Measurements from ENCODE around the gene CKS1B. TPM values are rescaled to one million over a fixed set of nuclear protein-coding genes. Genes with fewer than 3 reads are reported as not detected.

CKS1B gene
- total and polyA plus RNA-seq, 2 donors (not counting 1 experiment from before 2014, with no cell fraction given), result 40.3 to 55.4 TPM

- Histone ChIP-seq H3K36me3 (ENCODE audit: control insufficient read depth, insufficient read depth, low read length) (peaks cover 3% of the 10 kb centered on the region), H3K4me2 (ENCODE audit: extremely low read depth, insufficient read depth, low read length) (no peak overlapping the region), H2AFZ (ENCODE audit: low read length) (no peak overlapping the region), H3K79me2 (ENCODE audit: control insufficient read depth, insufficient read depth, low read length) (peaks cover 2% of the 10 kb centered on the region), H3K4me3 (replicated peaks in 1 of 4; ENCODE audit: control extremely low read depth in 1 of 4, insufficient read depth in 1 of 4, low read depth in 3 of 4, low read length in 4 of 4) (no peak overlapping the region), H3K27ac (ENCODE audit: insufficient read depth, low read length) (no peak overlapping the region), H3K9me3 (ENCODE audit: control insufficient read depth, insufficient read depth, low read depth, low read length) (no peaks in the 10 kb centered on the region), H3K9ac (ENCODE audit: insufficient read depth, low read length) (no peak overlapping the region), H4K20me1 (ENCODE audit: control insufficient read depth, extremely low read depth, insufficient read depth, low read length) (no peaks in the 10 kb centered on the region), H3K4me1 (ENCODE audit: control insufficient read depth, extremely low read depth, insufficient read depth, low read length) (peaks cover 2% of the 10 kb centered on the region), H3K27me3 (ENCODE audit: control insufficient read depth, insufficient read depth, low read length) (no peaks in the 10 kb centered on the region)
- TF ChIP-seq CTCF (conservative IDR thresholded peaks at IDR 0.05 in 1 of 2, IDR thresholded peaks at IDR 0.05 in 1 of 2; ENCODE audit: low read depth in 1 of 2, low read length in 2 of 2) (no peak), EZH2 (IDR thresholded peaks at IDR 0.05; ENCODE audit: low read length, missing control alignments) (no peak)
- DNase-seq (ENCODE audit: low read depth in 2 of 2), result no peak
Measured at GRCh38 chr1:155011004-155011416, 36.5 kb downstream of the CKS1B start.

- Histone ChIP-seq H4K20me1 (ENCODE audit: control insufficient read depth, extremely low read depth, insufficient read depth, low read length) (no peaks in the 10 kb centered on the region), H2AFZ (ENCODE audit: low read length) (no peak overlapping the region), H3K4me1 (ENCODE audit: control insufficient read depth, extremely low read depth, insufficient read depth, low read length) (peaks cover 2% of the 10 kb centered on the region), H3K9ac (ENCODE audit: insufficient read depth, low read length) (no peak overlapping the region), H3K79me2 (ENCODE audit: control insufficient read depth, insufficient read depth, low read length) (peaks cover 2% of the 10 kb centered on the region), H3K4me2 (ENCODE audit: extremely low read depth, insufficient read depth, low read length) (no peak overlapping the region), H3K27me3 (ENCODE audit: control insufficient read depth, insufficient read depth, low read length) (no peaks in the 10 kb centered on the region), H3K36me3 (ENCODE audit: control insufficient read depth, insufficient read depth, low read length) (peaks cover 6% of the 10 kb centered on the region), H3K27ac (ENCODE audit: insufficient read depth, low read length) (no peak overlapping the region), H3K4me3 (replicated peaks in 1 of 4; ENCODE audit: control extremely low read depth in 1 of 4, insufficient read depth in 1 of 4, low read depth in 3 of 4, low read length in 4 of 4) (no peak overlapping the region), H3K9me3 (ENCODE audit: control insufficient read depth, insufficient read depth, low read depth, low read length) (no peaks in the 10 kb centered on the region)
- no peak for DNase-seq (ENCODE audit: low read depth in 2 of 2)
- TF ChIP-seq CTCF (conservative IDR thresholded peaks at IDR 0.05 in 1 of 2, IDR thresholded peaks at IDR 0.05 in 1 of 2; ENCODE audit: low read depth in 1 of 2, low read length in 2 of 2) (no peak), EZH2 (IDR thresholded peaks at IDR 0.05; ENCODE audit: low read length, missing control alignments) (no peak)
Measured at GRCh38 chr1:155011437-155012025, 37.0 kb downstream of the CKS1B start.

GRCh38 chr1:155012026-155012546, 37.6 kb downstream of the CKS1B start:
- H3K9me3 ChIP-seq (ENCODE audit: control insufficient read depth, insufficient read depth, low read depth, low read length), result no peaks in the 10 kb centered on the region
- no peak overlapping the region for H2AFZ ChIP-seq (ENCODE audit: low read length)
- no peaks in the 10 kb centered on the region for H3K27me3 ChIP-seq (ENCODE audit: control insufficient read depth, insufficient read depth, low read length)
- no peak for TF ChIP-seq CTCF (conservative IDR thresholded peaks at IDR 0.05 in 1 of 2, IDR thresholded peaks at IDR 0.05 in 1 of 2; ENCODE audit: low read depth in 1 of 2, low read length in 2 of 2)
- TF ChIP-seq EZH2 (IDR thresholded peaks at IDR 0.05; ENCODE audit: low read length, missing control alignments), result no peak
- H3K4me3 ChIP-seq (replicated peaks in 1 of 4; ENCODE audit: control extremely low read depth in 1 of 4, insufficient read depth in 1 of 4, low read depth in 3 of 4, low read length in 4 of 4), result no peak overlapping the region
- H3K36me3 ChIP-seq (ENCODE audit: control insufficient read depth, insufficient read depth, low read length), result peaks cover 7% of the 10 kb centered on the region
- no peaks in the 10 kb centered on the region for H4K20me1 ChIP-seq (ENCODE audit: control insufficient read depth, extremely low read depth, insufficient read depth, low read length)
- H3K4me2 ChIP-seq (ENCODE audit: extremely low read depth, insufficient read depth, low read length), result no peak overlapping the region
- peak; percentile 28 to 88 for DNase-seq (ENCODE audit: low read depth in 2 of 2)
- no peak overlapping the region for H3K27ac ChIP-seq (ENCODE audit: insufficient read depth, low read length)
- H3K9ac ChIP-seq (ENCODE audit: insufficient read depth, low read length), result no peak overlapping the region
- peaks cover under 1% of the 10 kb centered on the region for H3K79me2 ChIP-seq (ENCODE audit: control insufficient read depth, insufficient read depth, low read length)
- H3K4me1 ChIP-seq (ENCODE audit: control insufficient read depth, extremely low read depth, insufficient read depth, low read length), result peaks cover 2% of the 10 kb centered on the region

Data from fibroblast of lung (primary cell).